ENCODE results near the gene CACNG5.
"Not testable (repeated sequence)": the region's sequence is repeated elsewhere in the genome, so short reads cannot be mapped to it uniquely, and the experiment has no call there.

Gene CACNG5

DNA sequence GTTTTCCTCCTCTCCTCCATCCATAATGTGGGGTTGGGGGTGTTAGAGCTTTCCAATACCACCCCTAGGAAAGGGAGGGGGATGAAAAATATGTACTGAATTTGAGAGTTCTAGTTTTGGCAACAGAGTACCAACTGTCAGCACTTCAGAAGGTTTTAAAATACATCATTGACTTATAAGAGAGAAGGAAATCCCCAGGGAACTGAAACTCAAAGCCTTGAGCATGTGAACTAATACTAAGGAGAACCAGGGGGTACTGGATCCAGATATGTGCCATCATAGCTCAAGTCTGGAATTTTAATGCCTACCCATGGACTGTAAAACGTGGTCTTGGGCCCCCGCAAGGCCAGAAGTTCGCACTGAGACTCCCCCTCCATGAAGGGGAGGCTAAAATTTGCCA, 15.8 kb downstream of the CACNG5 start:
- DNase-seq, result peak; percentile 25

DNA sequence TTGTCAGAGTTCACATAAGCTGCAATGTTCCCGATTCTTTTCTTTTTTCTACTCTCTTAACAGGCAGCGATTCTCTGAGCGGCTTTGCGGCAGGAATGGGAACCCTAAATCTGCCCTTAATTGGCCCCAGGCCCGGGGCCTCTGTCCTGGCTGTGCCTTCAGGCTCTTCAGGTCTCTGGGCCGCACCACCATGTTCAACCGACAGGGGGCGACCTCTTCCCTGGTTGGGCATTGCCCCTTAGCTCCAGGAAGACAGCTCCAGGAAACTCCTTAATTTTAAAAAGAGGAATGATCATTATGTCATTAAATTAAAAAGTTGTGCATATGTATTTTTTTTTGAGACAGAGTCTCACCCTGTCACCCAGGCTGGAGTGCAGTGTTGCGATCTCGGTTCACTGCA, 20.3 kb downstream of the CACNG5 start:
- no peak for DNase-seq

- no peak for DNase-seq
These were observed 23.5 kb downstream of the CACNG5 start for GRCh38 chr17:66858226-66859083.

GRCh38 chr17:66859353-66859752, 24.4 kb downstream of the CACNG5 start:
- DNase-seq, result no peak

- no peak for DNase-seq
These were observed 25.3 kb downstream of the CACNG5 start for GRCh38 chr17:66860204-66860603.

- no peak for DNase-seq
These were observed 28.9 kb downstream of the CACNG5 start for GRCh38 chr17:66863820-66864219.

GRCh38 chr17:66865151-66865550, 30.2 kb downstream of the CACNG5 start:
- DNase-seq, result no peak

DNA sequence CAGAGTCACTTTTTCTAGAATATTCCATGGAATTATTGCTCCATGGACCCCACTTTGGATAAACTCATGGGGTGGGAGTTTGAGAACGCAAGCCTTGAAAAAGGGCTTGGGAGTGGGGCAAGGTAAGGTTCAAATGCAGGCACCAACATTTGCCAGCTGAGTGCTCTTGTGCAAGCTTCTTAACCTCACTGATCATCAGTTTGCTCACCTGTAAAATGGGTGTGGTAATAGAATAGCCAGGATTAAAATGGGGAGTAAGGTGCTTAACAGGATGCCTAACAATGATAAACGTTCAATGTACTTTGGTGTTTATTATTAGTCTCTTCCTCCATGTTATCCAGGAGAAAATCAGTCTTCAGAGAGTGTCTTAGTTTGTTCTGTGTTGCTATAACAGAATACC, 39.0 kb downstream of the CACNG5 start:
- DNase-seq, result no peak

DNA sequence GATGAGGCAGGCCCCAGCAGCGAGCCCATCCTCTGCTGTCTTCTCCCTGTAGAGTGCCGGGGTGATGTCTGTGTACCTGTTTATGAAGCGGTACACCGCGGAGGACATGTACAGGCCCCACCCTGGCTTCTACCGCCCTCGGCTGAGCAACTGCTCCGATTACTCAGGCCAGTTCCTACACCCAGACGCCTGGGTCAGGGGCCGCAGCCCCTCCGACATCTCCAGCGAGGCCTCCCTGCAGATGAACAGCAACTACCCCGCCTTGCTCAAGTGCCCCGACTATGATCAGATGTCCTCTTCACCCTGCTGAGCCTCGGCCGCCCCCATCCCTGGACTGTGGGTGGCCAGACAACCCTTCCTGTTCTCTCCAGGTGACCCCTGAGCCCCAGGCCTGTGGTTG, 50.0 kb downstream of the CACNG5 start:
- DNase-seq, result no peak

DNA sequence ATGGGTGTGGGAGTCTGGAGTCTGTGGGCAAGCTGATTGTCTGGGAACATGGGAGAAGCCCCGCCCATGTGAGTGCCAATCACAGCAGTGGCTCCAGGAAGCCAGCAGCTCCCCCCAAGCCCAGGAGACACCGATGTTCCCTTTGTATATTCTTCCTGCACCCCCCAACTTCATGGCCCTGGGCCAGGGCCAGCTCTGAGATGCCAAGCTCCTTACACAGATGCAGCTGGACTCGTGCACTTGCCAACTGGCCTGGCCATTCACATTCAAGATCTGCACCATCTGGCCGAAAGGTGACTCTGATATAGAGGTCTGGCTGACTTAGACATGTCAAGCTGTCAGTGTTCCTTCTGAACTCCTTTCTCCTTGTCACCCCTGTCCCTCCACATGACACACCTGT, 50.5 kb downstream of the CACNG5 start:
- peak; percentile 46 for DNase-seq

GRCh38 chr17:66889480-66890230, 54.7 kb downstream of the CACNG5 start:
- DNase-seq, result peak; percentile 50

- DNase-seq, result no peak
These were observed 57.3 kb downstream of the CACNG5 start for GRCh38 chr17:66892246-66892645.

GRCh38 chr17:66893382-66893781, 58.5 kb downstream of the CACNG5 start:
- no peak for DNase-seq

GRCh38 chr17:66893863-66894262, 58.9 kb downstream of the CACNG5 start:
- no peak for DNase-seq

GRCh38 chr17:66897141-66897540, 62.2 kb downstream of the CACNG5 start:
- DNase-seq, result no peak

- DNase-seq, result no peak
These were observed 63.6 kb downstream of the CACNG5 start for GRCh38 chr17:66898536-66898935.

DNA sequence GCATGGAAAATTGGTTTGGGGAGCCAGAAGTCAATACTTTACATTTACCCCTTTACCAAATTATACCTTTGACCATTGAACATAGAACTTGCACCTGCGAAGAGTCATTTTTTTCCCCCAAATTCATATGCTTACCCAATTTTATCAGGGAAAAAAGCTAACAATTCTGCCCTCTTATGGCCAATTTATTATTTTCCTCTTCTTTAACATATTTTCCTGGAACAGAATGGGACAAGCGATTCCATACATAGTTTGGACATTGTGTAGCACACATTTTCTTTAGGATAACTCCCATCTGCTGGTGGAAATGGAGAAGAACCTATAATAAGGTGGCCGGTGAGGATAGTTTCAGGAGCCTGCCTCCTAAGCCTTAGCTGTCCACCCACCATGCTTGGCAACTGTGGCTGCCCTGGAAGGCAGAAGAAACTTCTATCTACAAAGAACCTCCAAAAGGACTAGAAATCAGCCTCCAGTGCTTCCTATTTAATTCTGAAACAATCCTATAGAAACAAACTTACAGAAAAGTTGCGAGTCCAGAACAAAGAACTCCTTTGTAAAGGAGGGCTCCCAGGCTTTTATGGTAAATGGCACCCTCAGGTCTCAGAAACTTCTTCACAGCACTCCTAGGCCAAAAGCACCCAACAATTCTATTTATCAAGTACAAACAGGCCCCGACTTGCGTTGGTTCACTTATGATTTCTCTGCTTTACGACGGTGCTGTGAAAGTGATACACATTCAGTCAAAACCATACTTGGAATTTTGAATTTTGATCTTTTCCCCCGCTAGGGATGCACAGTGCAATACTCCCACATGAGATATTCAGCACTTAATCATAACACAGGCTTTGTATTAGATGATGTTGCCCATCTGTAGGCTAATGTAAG, 65.5 kb downstream of the CACNG5 start:
- peak; percentile 22 for DNase-seq

DNA sequence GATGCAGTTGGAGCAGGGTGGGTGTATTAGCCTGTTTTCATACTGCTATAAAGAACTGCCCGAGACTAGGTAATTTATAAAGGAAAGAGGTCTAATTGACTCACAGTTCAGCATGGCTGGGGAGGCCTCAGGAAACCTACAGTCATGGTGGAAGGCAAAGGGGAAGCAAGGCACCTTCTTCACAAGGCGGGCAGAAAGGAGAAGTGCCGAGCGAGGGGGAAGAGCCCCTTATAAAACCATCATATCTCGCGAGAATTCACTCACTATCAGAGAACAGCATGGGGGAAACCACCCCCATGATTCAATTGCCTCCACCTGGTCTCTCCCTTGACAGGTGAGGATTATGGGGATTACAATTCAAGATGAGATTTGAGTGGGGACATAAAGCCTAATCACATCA, 68.4 kb downstream of the CACNG5 start:
- not testable (repeated sequence) for DNase-seq

DNA sequence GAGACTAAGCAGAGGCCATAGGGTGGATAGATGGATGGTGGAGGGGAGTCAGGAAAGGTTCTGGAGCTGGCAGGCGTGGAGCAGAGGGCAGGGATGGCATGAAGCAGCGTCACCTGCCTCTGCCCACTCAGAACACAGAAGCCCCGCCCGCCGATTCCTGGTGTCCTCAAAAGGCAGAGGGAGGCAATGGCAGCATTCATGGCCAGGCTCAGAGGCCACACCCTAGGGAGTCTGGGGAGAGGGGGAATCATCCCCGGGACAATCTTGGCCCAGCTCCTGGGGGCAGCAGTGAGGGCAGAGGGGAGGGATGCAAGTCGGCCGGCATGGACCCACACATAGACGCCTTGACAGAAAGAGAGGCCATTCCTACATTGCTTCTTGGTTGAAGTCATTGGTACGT, 68.9 kb downstream of the CACNG5 start:
- DNase-seq, result no peak

- peak; percentile 88 for DNase-seq
These were observed 70.1 kb downstream of the CACNG5 start for GRCh38 chr17:66904760-66905624.

DNA sequence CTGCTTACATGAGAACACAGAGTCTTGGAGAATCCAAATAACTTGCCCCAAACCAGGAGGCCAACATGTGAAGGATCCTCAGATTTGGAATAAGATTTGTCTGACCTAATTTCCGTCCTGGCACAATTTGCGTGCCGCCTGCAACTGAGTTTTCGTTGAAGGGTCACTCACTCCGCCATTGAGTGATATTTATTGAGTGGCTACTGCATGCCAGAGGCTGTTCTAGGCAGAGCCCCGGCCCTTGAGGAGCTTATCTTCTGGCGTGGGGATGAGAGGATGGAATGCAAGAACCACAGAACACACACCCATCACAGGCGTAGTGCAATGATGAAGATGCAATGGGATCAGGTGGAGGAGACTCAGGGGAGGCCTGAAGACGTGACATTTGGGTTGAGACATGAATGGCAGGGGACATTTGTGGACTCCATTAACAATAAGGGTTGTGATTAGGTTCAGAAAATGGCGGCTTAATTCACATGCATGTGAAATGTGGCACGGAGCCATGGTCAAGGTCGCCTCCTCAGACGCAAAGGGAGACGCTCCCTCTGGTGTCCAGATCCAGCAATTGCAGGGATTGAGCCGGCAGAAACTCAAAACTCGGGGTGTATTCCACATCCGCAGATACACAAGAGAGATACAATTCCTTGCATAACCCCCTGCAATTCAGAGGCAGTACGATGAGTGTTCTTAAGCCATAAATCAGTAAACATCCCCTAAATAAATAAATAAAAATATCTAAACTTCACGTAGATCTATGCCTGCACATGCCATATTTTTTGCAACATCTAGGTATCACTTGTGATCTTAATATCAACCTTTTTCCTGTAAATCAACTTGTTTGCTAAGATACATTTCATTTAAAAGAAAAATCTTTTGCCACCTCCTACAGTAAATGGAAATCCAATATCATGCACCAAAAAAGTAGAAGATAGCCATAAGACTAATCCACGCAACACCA, 71.7 kb downstream of the CACNG5 start:
- DNase-seq, result peak; percentile 89

All from NCI-H2171 treated with DMSO at 0.1 percent for 48 hours (cell line).